Fibroblast of skin of back (primary cell): ENCODE results near the gene POU5F1.
A peak's percentile ranks its signal among the peaks of the same experiment; 100 is the strongest.
"Not testable (repeated sequence)": the region's sequence is repeated elsewhere in the genome, so short reads cannot be mapped to it uniquely, and the experiment has no call there.

Experiments
- DNase-seq: peaks from one replicate; pipeline ENCODE4 v3.0.0-alpha.2; 2013

Gene POU5F1

DNA sequence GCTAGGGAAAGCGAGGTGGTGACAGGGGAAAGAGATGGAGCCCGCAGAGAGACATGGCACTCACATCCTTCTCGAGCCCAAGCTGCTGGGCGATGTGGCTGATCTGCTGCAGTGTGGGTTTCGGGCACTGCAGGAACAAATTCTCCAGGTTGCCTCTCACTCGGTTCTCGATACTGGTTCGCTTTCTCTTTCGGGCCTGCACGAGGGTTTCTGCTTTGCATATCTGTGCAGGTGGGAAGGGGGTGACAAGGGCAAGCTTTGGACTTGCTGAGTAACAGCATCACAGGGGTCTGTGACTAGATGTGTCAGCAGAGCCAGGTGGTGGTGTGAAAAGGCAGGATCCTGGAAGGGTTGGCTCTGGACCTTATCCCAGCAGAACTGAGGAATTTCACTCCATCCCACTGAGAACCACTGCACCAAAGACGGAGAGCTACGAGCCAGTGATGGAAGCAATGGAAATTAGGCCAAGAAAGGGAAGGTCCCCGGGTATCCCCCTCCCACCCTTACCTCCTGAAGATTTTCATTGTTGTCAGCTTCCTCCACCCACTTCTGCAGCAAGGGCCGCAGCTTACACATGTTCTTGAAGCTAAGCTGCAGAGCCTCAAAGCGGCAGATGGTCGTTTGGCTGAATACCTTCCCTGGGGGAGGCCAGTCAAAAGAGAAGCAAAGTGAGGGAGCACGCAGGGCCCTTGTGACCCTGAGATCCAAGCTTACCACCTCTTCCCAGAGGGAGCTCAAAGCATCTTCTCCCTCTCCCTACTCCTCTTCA, 5.2 kb downstream of the POU5F1 start:
- DNase-seq, result not testable (repeated sequence)

GRCh38 chr6:31164475-31165063, 5.9 kb downstream of the POU5F1 start:
- not testable (repeated sequence) for DNase-seq

- DNase-seq, result no peak
These were observed 6.6 kb downstream of the POU5F1 start for GRCh38 chr6:31163922-31164321.

DNA sequence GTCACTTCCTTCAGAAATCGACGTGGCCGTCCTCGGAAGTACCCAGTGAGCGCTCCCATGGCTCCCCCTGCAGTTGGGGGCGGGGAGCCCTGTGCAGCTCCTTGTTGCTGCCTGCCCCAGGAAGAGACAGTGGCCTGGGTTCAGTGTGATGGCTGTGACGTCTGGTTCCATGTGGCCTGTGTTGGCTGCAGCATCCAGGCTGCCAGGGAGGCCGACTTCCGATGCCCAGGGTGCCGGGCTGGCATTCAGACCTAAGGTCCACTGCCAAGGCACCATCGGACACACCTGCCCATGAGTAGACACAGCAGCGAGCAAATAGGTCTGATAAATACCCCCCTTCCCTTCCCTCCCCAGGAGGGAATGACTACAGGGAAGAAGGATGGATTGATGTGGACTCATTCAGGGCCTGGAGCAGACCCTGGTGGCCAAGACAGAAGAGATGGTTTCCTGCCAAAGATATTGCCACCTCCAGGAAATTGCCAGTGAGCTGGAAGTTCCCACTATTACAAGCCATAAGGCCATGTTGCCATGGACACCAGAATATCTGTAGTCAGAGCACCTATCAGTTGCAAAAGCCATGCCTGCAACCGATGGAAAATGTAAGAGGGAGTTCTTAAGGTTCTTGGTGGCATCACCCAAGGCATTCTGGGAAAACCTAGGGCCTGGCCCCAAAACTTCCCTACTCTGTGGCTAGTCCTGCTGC, 7.9 kb downstream of the POU5F1 start:
- DNase-seq, result no peak

GRCh38 chr6:31161216-31162126, 9.0 kb downstream of the POU5F1 start:
- DNase-seq, result no peak

- DNase-seq, result no peak
These were observed 11.3 kb downstream of the POU5F1 start for GRCh38 chr6:31158863-31159855.

GRCh38 chr6:31158140-31158862, 12.2 kb downstream of the POU5F1 start, which contains the start of gene TCF19:
TCF19 (plus strand) TSS chr6:31158589; CDS start chr6:31159470, 881 bp downstream.
- DNase-seq, result peak; percentile 99

DNA sequence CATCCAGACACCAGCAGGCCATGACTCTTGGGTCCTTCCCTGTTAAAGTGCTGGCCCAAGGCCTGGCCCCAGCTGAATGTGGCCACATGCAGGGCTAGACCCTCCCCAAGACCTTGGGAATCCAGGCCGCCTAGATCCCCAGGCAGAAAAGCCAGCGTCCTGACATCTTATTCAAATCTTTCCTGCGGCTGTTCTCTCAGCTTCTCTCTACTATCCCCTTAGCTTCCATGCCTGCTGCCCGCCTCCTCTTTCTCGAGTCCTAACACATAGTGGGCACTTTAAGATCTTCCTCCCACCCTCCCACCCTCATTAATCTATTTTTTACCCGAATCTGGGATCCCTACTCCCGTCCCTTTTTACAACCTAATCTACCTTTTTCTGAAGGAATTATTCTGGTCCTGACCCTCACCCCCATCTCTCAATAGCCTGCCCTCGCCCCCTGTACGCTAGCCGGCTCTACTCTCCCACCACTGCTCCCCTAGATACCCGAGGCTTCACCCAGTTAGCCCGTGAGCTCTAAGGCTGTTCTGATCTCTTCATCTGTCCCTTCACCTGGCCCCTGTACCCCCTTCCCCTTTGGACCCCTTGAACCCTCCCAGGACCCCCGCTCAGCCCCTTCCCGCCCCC, 12.9 kb downstream of the POU5F1 start, which contains the start of gene CCHCR1:
Gene CCHCR1, minus strand, starts transcription at position 290 of the 627 bp plus-strand sequence. Its CDS starts 202 bp downstream, at position 88.
- no peak for DNase-seq

GRCh38 chr6:31156641-31157040, 13.8 kb downstream of the POU5F1 start:
- DNase-seq, result no peak

GRCh38 chr6:31154436-31154835, 16.0 kb downstream of the POU5F1 start:
- no peak for DNase-seq

DNA sequence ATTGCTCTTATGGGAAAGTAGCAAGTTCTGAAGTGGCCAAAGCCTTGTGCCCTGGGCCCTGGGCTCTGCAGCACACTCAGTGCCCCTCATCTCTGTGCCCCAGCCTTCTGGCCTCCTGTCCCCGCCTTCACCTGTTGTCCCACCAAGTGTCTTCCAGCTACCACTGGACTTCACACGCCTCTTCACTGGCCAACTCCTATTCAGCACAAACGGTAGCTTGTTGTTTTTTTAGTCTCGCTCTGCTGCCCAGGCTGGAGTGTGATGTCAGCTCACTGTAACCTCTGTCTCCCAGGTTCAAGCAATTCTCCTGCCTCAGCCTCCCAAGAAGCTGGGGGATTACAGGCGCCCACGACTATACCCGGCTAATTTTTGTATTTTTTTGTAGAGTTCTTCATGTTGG, 17.7 kb downstream of the POU5F1 start:
- no peak for DNase-seq

GRCh38 chr6:31149827-31150447, 20.5 kb downstream of the POU5F1 start:
- DNase-seq, result no peak

DNA sequence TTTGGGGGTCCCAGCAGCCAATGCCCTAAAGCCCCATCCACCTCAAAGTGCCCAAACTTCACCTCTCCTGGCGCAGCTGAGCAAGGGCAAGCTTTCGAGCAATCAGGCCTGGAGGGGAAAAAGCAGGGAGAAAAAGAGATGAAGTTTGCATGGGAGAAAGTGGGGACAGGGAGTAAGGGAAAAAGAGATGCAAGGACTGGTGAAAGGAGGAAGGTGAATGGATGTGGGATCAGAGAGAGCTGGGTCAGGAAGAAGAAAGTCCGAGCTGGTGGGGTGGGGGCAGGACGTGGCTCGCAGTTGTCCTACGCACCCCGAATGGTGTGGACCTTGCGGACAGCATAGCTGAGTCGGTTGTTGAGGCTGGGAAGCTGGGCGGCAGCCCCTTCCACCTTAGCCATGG, 25.1 kb downstream of the POU5F1 start:
- no peak for DNase-seq

GRCh38 chr6:31144970-31145340, 25.5 kb downstream of the POU5F1 start:
- DNase-seq, result no peak

DNA sequence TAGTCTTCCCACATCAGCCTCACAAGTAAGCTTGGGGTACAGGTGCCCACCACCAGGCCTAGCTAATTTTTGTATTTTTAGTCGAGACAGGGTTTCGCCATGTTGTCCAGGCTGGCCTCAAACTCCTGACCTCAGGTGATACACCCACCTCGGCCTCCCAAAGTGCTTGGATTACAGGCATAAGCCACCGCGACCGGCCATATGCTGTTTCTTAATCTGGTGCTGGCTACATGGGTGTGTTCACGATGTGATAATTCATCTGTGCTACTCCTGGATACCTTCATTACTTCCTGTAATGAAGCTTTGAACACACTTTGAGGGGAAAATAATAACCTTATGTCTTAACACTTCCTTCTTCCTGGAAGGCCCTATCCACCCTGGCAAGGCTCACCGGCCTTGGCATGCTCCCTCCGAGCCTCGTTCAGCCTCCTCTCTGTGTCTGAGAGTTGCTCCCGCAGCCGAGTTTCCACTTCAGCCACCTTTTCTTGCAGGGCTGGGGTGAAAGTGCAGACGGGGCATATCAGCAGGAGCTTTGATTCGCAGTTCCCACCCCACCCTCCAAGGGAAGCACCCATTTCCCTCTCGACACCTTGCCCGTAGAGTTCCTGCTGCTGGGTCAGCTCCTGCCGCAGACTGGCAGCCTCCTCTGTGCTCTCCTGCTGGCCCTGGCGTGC, 26.0 kb downstream of the POU5F1 start:
- DNase-seq, result no peak

GRCh38 chr6:31143148-31143547, 27.3 kb downstream of the POU5F1 start:
- peak; percentile 83 for DNase-seq

- no peak for DNase-seq
These were observed 28.1 kb downstream of the POU5F1 start for GRCh38 chr6:31142361-31142761.

DNA sequence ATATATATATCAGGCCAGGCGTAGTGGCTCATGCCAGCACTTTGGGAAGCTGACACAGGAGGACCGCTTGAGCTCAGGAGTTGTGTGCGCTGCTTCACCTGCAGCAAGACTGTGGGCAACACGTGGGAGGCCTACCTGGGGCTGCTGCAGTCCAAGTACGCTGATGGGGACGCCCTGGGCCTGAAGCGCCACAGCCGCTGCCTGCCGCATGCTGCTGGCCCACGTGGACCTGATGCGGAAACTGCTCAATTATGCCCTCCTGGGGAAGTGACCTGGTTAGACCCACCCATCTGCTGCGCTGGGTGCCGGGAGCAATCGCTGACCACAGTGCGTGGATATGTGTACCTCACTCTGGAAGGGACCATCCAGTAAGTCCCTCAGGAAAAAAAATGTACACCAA, 29.8 kb downstream of the POU5F1 start:
- DNase-seq, result no peak

GRCh38 chr6:31139599-31139998, 30.9 kb downstream of the POU5F1 start:
- peak; percentile 89 for DNase-seq
